DOHH2 (cell line): ENCODE measurements around the gene EIF3B.

Experiments
- H3F3A ChIP-seq: fragments of 200-600 bp; sonication (generic), shearing (Covaris generic); 2 replicates; pipeline ENCODE4 v1.6.0; 2016; ENCODE audit warnings: antibody characterized with exemption, mild to moderate bottlenecking; ENCODE audit not compliant: control insufficient read depth, insufficient read depth
- H3K27ac ChIP-seq: fragments of 200-600 bp; sonication (generic); 2 replicates; pipeline ENCODE4 v1.5.1; 2014; ENCODE audit warnings: low read depth, mild to moderate bottlenecking, low read length, moderate library complexity
- H3K27me3 ChIP-seq: fragments of 200-600 bp; sonication (generic); 2 replicates; pipeline ENCODE4 v1.6.1; 2014; ENCODE audit warnings: mild to moderate bottlenecking, low read length, mixed read lengths; ENCODE audit not compliant: control insufficient read depth
- H3K36me3 ChIP-seq: fragments of 200-600 bp; sonication (generic); 2 replicates; pipeline ENCODE4 v1.6.1; 2014; ENCODE audit warnings: mild to moderate bottlenecking, low read length, moderate library complexity, mixed read lengths; ENCODE audit not compliant: control insufficient read depth
- H3K4me1 ChIP-seq: fragments of 200-600 bp; sonication (generic); 2 replicates; pipeline ENCODE4 v1.6.1; 2014; ENCODE audit warnings: mild to moderate bottlenecking, low read length, mixed read lengths; ENCODE audit not compliant: control insufficient read depth
- H3K4me2 ChIP-seq: fragments of 200-600 bp; sonication (generic); 2 replicates; pipeline ENCODE4 v1.6.0; 2014; ENCODE audit warnings: mild to moderate bottlenecking, low read length, moderate library complexity
- H3K4me3 ChIP-seq: fragments of 200-600 bp; sonication (generic); 2 replicates; pipeline ENCODE4 v1.5.1; 2014; ENCODE audit warnings: mild to moderate bottlenecking, low read length, mixed read lengths
- H3K79me2 ChIP-seq: fragments of 200-600 bp; sonication (generic); 2 replicates; pipeline ENCODE4 v1.6.1; 2014; ENCODE audit warnings: mild to moderate bottlenecking, low read length, mixed read lengths; ENCODE audit not compliant: control insufficient read depth
- H3K9me2 ChIP-seq: fragments of 200-600 bp; sonication (generic); replicated peaks from 2 replicates; pipeline ENCODE4 v1.6.1; 2014; ENCODE audit warnings: mild to moderate bottlenecking, low read length, mixed read lengths; ENCODE audit not compliant: control insufficient read depth
- H3K9me3 ChIP-seq: fragments of 200-600 bp; sonication (generic); 2 replicates; pipeline ENCODE4 v1.6.1; 2014; ENCODE audit warnings: antibody characterized with exemption, low read length, mixed read lengths; ENCODE audit not compliant: control insufficient read depth, insufficient read depth
- H4K20me1 ChIP-seq: fragments of 200-600 bp; sonication (generic); 2 replicates; pipeline ENCODE4 v1.6.0; 2014; ENCODE audit warnings: low read depth, mild to moderate bottlenecking, antibody characterized with exemption, low read length, moderate library complexity; ENCODE audit not compliant: control insufficient read depth, insufficient read depth
- CTCF ChIP-seq: fragments of 200-600 bp; sonication (generic); IDR thresholded peaks from one replicate; pipeline ENCODE4 v1.5.1; 2014; ENCODE audit warnings: antibody characterized with exemption, mild to moderate bottlenecking, low read depth, low read length; ENCODE audit not compliant: poor library complexity, severe bottlenecking
- EZH2phosphoT487 ChIP-seq: fragments of 200-600 bp; sonication (generic); IDR thresholded peaks from 2 replicates; pipeline ENCODE4 v1.6.1; 2017; ENCODE audit warnings: borderline replicate concordance, mild to moderate bottlenecking, antibody characterized with exemption, low read length, moderate library complexity, mixed read lengths

EIF3B gene

GRCh38 chr7:2309889-2310331 lies 44.7 kb upstream of the EIF3B start:
- Histone ChIP-seq H3K36me3 (peaks cover 12% of the 10 kb centered on the region), H3K4me3 (peak overlapping the region; percentile 53), H3K9me3 (no peaks in the 10 kb centered on the region), H3K27ac (peak overlapping the region; percentile 51), H3K27me3 (no peaks in the 10 kb centered on the region), H3K4me2 (peak overlapping the region; percentile 68), H3K4me1 (peaks cover 80% of the 10 kb centered on the region), H4K20me1 (no peaks in the 10 kb centered on the region), H3K79me2 (peaks cover 86% of the 10 kb centered on the region), H3K9me2 (no peaks in the 10 kb centered on the region), H3F3A (peaks cover 34% of the 10 kb centered on the region)
- TF ChIP-seq EZH2phosphoT487: no peak
- no peak for TF ChIP-seq CTCF

- TF ChIP-seq EZH2phosphoT487 (no peak), CTCF (no peak)
Observed at GRCh38 chr7:2312267-2312929, 42.2 kb upstream of the EIF3B start.

GRCh38 chr7:2313450-2314208 lies 41.0 kb upstream of the EIF3B start:
- Histone ChIP-seq H3K79me2 (peaks cover 53% of the 10 kb centered on the region), H3K27me3 (no peaks in the 10 kb centered on the region), H3K27ac (peak overlapping the region; percentile 51), H3K36me3 (peaks cover 12% of the 10 kb centered on the region), H3F3A (peaks cover 34% of the 10 kb centered on the region), H3K9me2 (no peaks in the 10 kb centered on the region), H3K4me2 (peak overlapping the region; percentile 68), H3K4me3 (peak overlapping the region; percentile 82), H3K9me3 (peaks cover 7% of the 10 kb centered on the region; the same call in 1 of the 2 replicates), H3K4me1 (peaks cover 66% of the 10 kb centered on the region), H4K20me1 (no peaks in the 10 kb centered on the region)
- TF ChIP-seq CTCF: no peak

More at GRCh38 chr7:2312267-2312929, 42.2 kb upstream of the EIF3B start:
- Histone ChIP-seq H3K79me2 (peaks cover 62% of the 10 kb centered on the region), H3K4me2 (peak overlapping the region; percentile 68), H3K4me3 (peak overlapping the region; percentile 82), H3K36me3 (peaks cover 12% of the 10 kb centered on the region), H3K9me3 (peaks cover 7% of the 10 kb centered on the region; the same call in 1 of the 2 replicates), H3K9me2 (no peaks in the 10 kb centered on the region), H3K27me3 (no peaks in the 10 kb centered on the region), H4K20me1 (no peaks in the 10 kb centered on the region), H3F3A (peaks cover 44% of the 10 kb centered on the region), H3K27ac (peak overlapping the region; percentile 51), H3K4me1 (peaks cover 63% of the 10 kb centered on the region)
